HG02642 (cell line): ENCODE data around the gene ACTR1A.
A peak's percentile ranks its signal among the peaks of the same experiment; 100 is the strongest.

ENCODE experiments used
- ATAC-seq: cut with Tn5 transposase; IDR thresholded peaks from one replicate; pipeline ENCODE4 v1.9.1; 2021; ENCODE audit warnings: mild to moderate bottlenecking; ENCODE audit not compliant: unreplicated experiment, poor library complexity

The ACTR1A gene

GRCh38 chr10:102432162-102432950, 70.2 kb downstream of the ACTR1A start, which contains the start of gene CUEDC2:
Gene CUEDC2, minus strand, starts transcription at chr10:102432574. Its CDS starts 7,386 bp downstream, at chr10:102425188.
- ATAC-seq, result peak; percentile 93

DNA sequence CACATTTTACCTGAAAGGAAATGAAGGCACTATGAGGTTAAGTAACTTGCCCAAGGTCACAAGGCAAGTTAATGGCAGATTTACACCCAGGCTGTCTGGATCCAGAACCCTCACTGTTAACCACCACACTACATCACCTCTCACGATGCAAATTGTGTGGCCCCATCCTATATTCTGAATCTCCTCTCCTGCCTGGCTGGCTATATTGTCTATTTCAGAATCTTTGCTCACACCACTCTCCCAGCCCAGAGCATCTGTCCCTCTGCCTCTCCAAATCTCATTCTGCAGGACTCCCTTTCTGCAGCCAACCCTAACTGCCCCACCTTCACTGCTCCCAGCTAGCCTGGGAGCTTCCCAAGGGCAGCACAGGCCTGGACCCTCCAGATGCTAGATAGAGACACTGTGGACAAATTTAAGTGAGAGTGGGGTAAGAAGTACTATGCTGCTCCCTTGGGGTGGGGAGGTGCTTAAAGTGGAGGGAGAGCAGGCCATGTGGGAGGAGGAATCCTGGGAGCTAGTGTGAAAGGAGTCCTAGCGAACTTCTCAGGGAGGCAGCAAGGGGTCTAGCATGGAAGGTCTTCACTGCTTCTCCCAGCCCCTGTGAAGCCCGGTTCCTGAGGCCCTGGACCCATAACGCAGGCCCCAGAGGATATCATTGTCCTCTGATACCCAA, 70.9 kb downstream of the ACTR1A start:
- ATAC-seq, result no peak

GRCh38 chr10:102429468-102429867, 73.0 kb downstream of the ACTR1A start:
- no peak for ATAC-seq
